Caco-2 (cell line): ENCODE data around the gene MAP1B. TPM values are rescaled to one million over a fixed set of nuclear protein-coding genes. Genes with fewer than 3 reads are reported as not detected.

Experiments
- BruUV-seq: library from RNA; stranded (reverse); fragments of 400-500 nt; replicated peaks from 2 replicates; lab custom pipeline; 2021; lab: Mats Ljungman, UMichigan
- CTCF ChIA-PET: fragments of 300-600 bp; sonication (Branson Sonifier 250); formaldehyde crosslinking; loops from one replicate; lab custom pipeline; 2022; ENCODE audit warnings: antibody characterized with exemption; lab: Charles Lee
- POLR2A ChIA-PET: fragments of 300-600 bp; sonication (Branson Sonifier 250); formaldehyde crosslinking; loops from one replicate; lab custom pipeline; 2022; ENCODE audit warnings: antibody characterized with exemption; lab: Charles Lee
- DNase-seq, 2 experiments: peaks; one replicate each; pipeline versions ENCODE4 v3.0.0 to v3.0.0-alpha.2; 2020 to 2022
- H3K27me3 ChIP-seq: replicated peaks from 2 replicates; pipeline ENCODE4 v1.6.0; 2011; ENCODE audit warnings: low read length; ENCODE audit not compliant: control insufficient read depth, insufficient read depth
- H3K36me3 ChIP-seq: 2 replicates; pipeline ENCODE4 v1.5.1; 2011; ENCODE audit warnings: low read length; ENCODE audit not compliant: control insufficient read depth, insufficient read depth
- H3K4me1 ChIP-seq: fragments of 250-450 bp; sonication (Bioruptor Pico); 2 replicates; pipeline ENCODE4 v1.5.1; 2020; ENCODE audit warnings: mild to moderate bottlenecking
- H3K4me3 ChIP-seq: 2 replicates; pipeline ENCODE4 v1.5.1; 2011; ENCODE audit warnings: low read depth, mild to moderate bottlenecking, control low read depth, low read length
- H3K9me3 ChIP-seq: fragments of 250-450 bp; sonication (Bioruptor Pico); 2 replicates; pipeline ENCODE4 v1.5.1; 2020; ENCODE audit warnings: mild to moderate bottlenecking, moderate library complexity
- H3K27ac Mint-ChIP-seq: one replicate; pipeline ENCODE4 v1.8.0; 2022; ENCODE audit warnings: mixed read lengths; ENCODE audit not compliant: unreplicated experiment
- H3K27me3 Mint-ChIP-seq: one replicate; pipeline ENCODE4 v1.8.0; 2022; ENCODE audit warnings: mixed read lengths; ENCODE audit not compliant: insufficient read depth, unreplicated experiment
- H3K36me3 Mint-ChIP-seq: one replicate; pipeline ENCODE4 v1.8.0; 2022; ENCODE audit warnings: mild to moderate bottlenecking, mixed read lengths; ENCODE audit not compliant: insufficient read depth, unreplicated experiment
- H3K4me1 Mint-ChIP-seq: one replicate; pipeline ENCODE4 v1.8.0; 2022; ENCODE audit warnings: low read depth, mixed read lengths; ENCODE audit not compliant: unreplicated experiment
- H3K4me3 Mint-ChIP-seq: one replicate; pipeline ENCODE4 v1.8.0; 2022; ENCODE audit warnings: mild to moderate bottlenecking, moderate library complexity, mixed read lengths; ENCODE audit not compliant: unreplicated experiment
- H3K9me3 Mint-ChIP-seq: one replicate; pipeline ENCODE4 v1.8.0; 2022; ENCODE audit warnings: mixed read lengths; ENCODE audit not compliant: unreplicated experiment
- CTCF ChIP-seq, 2 experiments: fragments of 200-600 bp in 1 of 2; IDR thresholded peaks; 1 replicate in 1 of 2; 2 replicates in 1 of 2; pipeline versions ENCODE4 v1.5.1 to v1.8.0; 2011 to 2022; ENCODE audit warnings: antibody characterized with exemption in 1 of 2, control low read depth in 1 of 2, inconsistent platforms in 1 of 2, low read depth in 1 of 2, low read length in 1 of 2, mild to moderate bottlenecking in 1 of 2, moderate library complexity in 1 of 2; ENCODE audit not compliant: insufficient read depth in 1 of 2, severe bottlenecking in 1 of 2, unreplicated experiment in 1 of 2
- intact Hi-C: fragments of 100-400 bp; cut with micrococcal nuclease; formaldehyde crosslinking; loops from one replicate; pipeline ENCODE4 v1.10.0; 2022; ENCODE audit not compliant: unreplicated experiment
- total RNA-seq: library from RNA; stranded (reverse); gene quantifications from 2 replicates; pipeline ENCODE4 v1.2.3, GENCODE V29; 2022

The MAP1B gene
- total RNA-seq, 1 experiment from 2014 or later = 0.66 TPM

DNA sequence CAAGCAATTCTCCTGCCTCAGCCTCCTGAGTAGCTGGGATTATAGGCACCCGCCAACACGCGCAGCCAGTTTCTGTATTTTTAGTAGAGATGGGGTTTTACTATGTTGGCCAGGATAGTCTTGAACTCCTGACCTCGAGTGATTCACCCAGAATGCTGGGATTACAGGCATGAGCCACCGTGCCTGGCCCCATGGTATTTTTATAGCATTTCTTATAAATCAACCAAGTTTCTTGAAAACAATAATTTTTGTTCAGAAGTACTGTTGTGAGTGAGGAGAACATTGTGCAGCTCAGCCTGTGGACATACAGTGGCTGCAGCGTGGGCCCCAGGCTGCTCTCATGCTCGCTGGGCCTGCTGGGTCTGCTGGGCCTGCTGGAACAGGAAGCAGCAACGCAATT, 45.3 kb downstream of the MAP1B start:
- BruUV-seq = no TSS peak
- TF ChIP-seq CTCF (IDR thresholded peaks at IDR 0.05; ENCODE audit: insufficient read depth in 1 of 2, low read depth in 1 of 2, low read length in 1 of 2, severe bottlenecking in 1 of 2, unreplicated experiment in 1 of 2) = no peak
- Histone ChIP-seq H3K27me3 (no peaks in the 10 kb centered on the region), H3K9me3 (no peaks in the 10 kb centered on the region), H3K36me3 (no peaks in the 10 kb centered on the region), H3K4me3 (no peak overlapping the region), H3K4me1 (no peaks in the 10 kb centered on the region)
- ChIA-PET POLR2A (no interaction called here), CTCF (no interaction called here)
- Mint-ChIP-seq H3K27ac (no peak overlapping the region), H3K36me3 (no peaks in the 10 kb centered on the region), H3K27me3 (peaks cover 7% of the 10 kb centered on the region), H3K4me1 (no peaks in the 10 kb centered on the region), H3K4me3 (no peak overlapping the region), H3K9me3 (no peaks in the 10 kb centered on the region)
- intact Hi-C loops = no loop called here
- DNase-seq = no peak

GRCh38 chr5:72153551-72153950, 46.3 kb downstream of the MAP1B start:
- POLR2A ChIA-PET = no interaction called here
- Mint-ChIP-seq H3K27me3 (peaks cover 5% of the 10 kb centered on the region), H3K27ac (no peak overlapping the region), H3K4me1 (no peaks in the 10 kb centered on the region), H3K9me3 (no peaks in the 10 kb centered on the region), H3K36me3 (no peaks in the 10 kb centered on the region), H3K4me3 (no peak overlapping the region)
- H3K27me3 ChIP-seq = no peaks in the 10 kb centered on the region
- H3K4me1 ChIP-seq = no peaks in the 10 kb centered on the region
- CTCF ChIA-PET = no interaction called here
- TF ChIP-seq CTCF (IDR thresholded peaks at IDR 0.05; ENCODE audit: insufficient read depth in 1 of 2, low read depth in 1 of 2, low read length in 1 of 2, severe bottlenecking in 1 of 2, unreplicated experiment in 1 of 2) = no peak
- no TSS peak for BruUV-seq
- intact Hi-C loops = no loop called here
- H3K36me3 ChIP-seq = no peaks in the 10 kb centered on the region
- no peak for DNase-seq
- H3K9me3 ChIP-seq = no peaks in the 10 kb centered on the region
- H3K4me3 ChIP-seq = no peak overlapping the region

- no peaks in the 10 kb centered on the region for H3K36me3 Mint-ChIP-seq
- BruUV-seq = no TSS peak
- no peak for TF ChIP-seq CTCF (IDR thresholded peaks at IDR 0.05; ENCODE audit: insufficient read depth in 1 of 2, low read depth in 1 of 2, low read length in 1 of 2, severe bottlenecking in 1 of 2, unreplicated experiment in 1 of 2)
- no peaks in the 10 kb centered on the region for H3K4me1 Mint-ChIP-seq
- H3K9me3 Mint-ChIP-seq = no peaks in the 10 kb centered on the region
- no peak overlapping the region for H3K4me3 Mint-ChIP-seq
- CTCF ChIA-PET = no interaction called here
- Histone ChIP-seq H3K27me3 (no peaks in the 10 kb centered on the region), H3K9me3 (no peaks in the 10 kb centered on the region), H3K36me3 (no peaks in the 10 kb centered on the region), H3K4me3 (no peak overlapping the region), H3K4me1 (no peaks in the 10 kb centered on the region)
- peaks cover 5% of the 10 kb centered on the region for H3K27me3 Mint-ChIP-seq
- POLR2A ChIA-PET = no interaction called here
- H3K27ac Mint-ChIP-seq = no peak overlapping the region
- intact Hi-C loops = no loop called here
- DNase-seq = no peak
These were observed 46.9 kb downstream of the MAP1B start for GRCh38 chr5:72154076-72154756.
